K562 (cell line): ENCODE data around the gene NT5C. TPM values are rescaled to one million over a fixed set of nuclear protein-coding genes. Genes with fewer than 3 reads are reported as not detected.
A peak's percentile ranks its signal among the peaks of the same experiment; 100 is the strongest.

ENCODE experiments used
- ADNP ChIP-seq: fragments of 200-800 bp; sonication (Bioruptor generic); IDR thresholded peaks from 2 replicates; pipeline ENCODE4 v1.6.1; 2016; ENCODE audit warnings: missing genetic modification characterization, missing compliant biosample characterization
- ATF1 ChIP-seq, 2 experiments: fragments of 450-650 bp in 1 of 2; IDR thresholded peaks; 2 replicates each; pipeline ENCODE4 v1.6.1; 2016; ENCODE audit warnings: missing compliant biosample characterization in 1 of 2, missing genetic modification characterization in 1 of 2
- CEBPB ChIP-seq: fragments of 450-650 bp; IDR thresholded peaks from 2 replicates; pipeline ENCODE4 v1.6.1; 2016; ENCODE audit warnings: missing genetic modification characterization, missing compliant biosample characterization
- CHCHD3 ChIP-seq: fragments of 250-450 bp; sonication (Bioruptor Pico); IDR thresholded peaks from 2 replicates; pipeline ENCODE4 v2.1.2; 2022; ENCODE audit warnings: mild to moderate bottlenecking
- CHD4 ChIP-seq: fragments of 200-600 bp; sonication (generic); IDR thresholded peaks from 3 replicates; pipeline ENCODE4 v1.6.1; 2012; ENCODE audit warnings: low read depth, mild to moderate bottlenecking, mixed read lengths, low read length, inconsistent platforms; ENCODE audit not compliant: insufficient read depth, insufficient replicate concordance, poor library complexity, severe bottlenecking
- CXXC5 ChIP-seq: fragments of 250-450 bp; sonication (Bioruptor Pico); IDR thresholded peaks from 2 replicates; pipeline ENCODE4 v1.8.0; 2022; ENCODE audit warnings: inconsistent platforms, mild to moderate bottlenecking, moderate library complexity
- EP400 ChIP-seq: fragments of 450-650 bp; IDR thresholded peaks from 2 replicates; pipeline ENCODE4 v1.6.1; 2017; ENCODE audit warnings: antibody characterized with exemption, mild to moderate bottlenecking, moderate library complexity
- KDM1A ChIP-seq, 2 experiments: fragments of 450-650 bp; IDR thresholded peaks; 2 replicates each; pipeline ENCODE4 v1.6.1; 2016; ENCODE audit warnings: mild to moderate bottlenecking in 2 of 2
- KLF6 ChIP-seq: fragments of 250-450 bp; sonication (Bioruptor Pico); IDR thresholded peaks from 2 replicates; pipeline ENCODE4 v1.4.0; 2020; ENCODE audit warnings: mild to moderate bottlenecking, moderate library complexity, borderline replicate concordance
- MNT ChIP-seq, 2 experiments: fragments of 450-650 bp; conservative IDR thresholded peaks; 2 replicates each; pipeline ENCODE4 v1.6.1; 2017; ENCODE audit warnings: mild to moderate bottlenecking in 2 of 2, moderate library complexity in 2 of 2
- MTA3 ChIP-seq: fragments of 450-650 bp; formaldehyde crosslinking; IDR thresholded peaks from 2 replicates; pipeline ENCODE4 v1.6.1; 2017; ENCODE audit warnings: mild to moderate bottlenecking, borderline replicate concordance
- PKNOX1 ChIP-seq: fragments of 450-650 bp; IDR thresholded peaks from 2 replicates; pipeline ENCODE4 v1.6.1; 2016
- POLR2AphosphoS5 ChIP-seq: IDR thresholded peaks from 2 replicates; pipeline ENCODE4 v1.6.1; 2011; ENCODE audit warnings: mild to moderate bottlenecking, low read depth, low read length, moderate library complexity; ENCODE audit not compliant: control insufficient read depth, insufficient read depth
- POLR3A ChIP-seq: IDR thresholded peaks from 2 replicates; pipeline ENCODE4 v1.6.1; 2011; ENCODE audit warnings: borderline replicate concordance, mild to moderate bottlenecking, moderate library complexity; ENCODE audit not compliant: insufficient read length, insufficient read depth; ENCODE audit errors: extremely low read depth
- RB1 ChIP-seq: fragments of 450-650 bp; IDR thresholded peaks from 2 replicates; pipeline ENCODE4 v1.6.1; 2017; ENCODE audit warnings: low read depth, mild to moderate bottlenecking
- THAP12 ChIP-seq: fragments of 250-450 bp; sonication (Bioruptor Pico); IDR thresholded peaks from 2 replicates; pipeline ENCODE4 v1.9.0; 2021; ENCODE audit warnings: mild to moderate bottlenecking, inconsistent platforms
- ZNF165 ChIP-seq: fragments of 250-450 bp; sonication (Bioruptor Pico); IDR thresholded peaks from 2 replicates; pipeline ENCODE4 v1.4.0; 2020; ENCODE audit warnings: borderline replicate concordance
- ZNF184 ChIP-seq: sonication (generic); formaldehyde crosslinking; IDR thresholded peaks from 2 replicates; pipeline ENCODE4 v1.5.0; 2020; ENCODE audit warnings: missing genetic modification reagents
- ZNF740 ChIP-seq, 3 experiments: fragments of 200-800 bp in 1 of 3; sonication (Bioruptor generic) in 1 of 3; sonication (generic) in 1 of 3; formaldehyde crosslinking in 1 of 3; IDR thresholded peaks; 2 replicates each; pipeline versions ENCODE4 v1.6.1 to v1.8.0; 2016 to 2022; ENCODE audit warnings: mild to moderate bottlenecking in 2 of 3, missing compliant biosample characterization in 2 of 3, missing genetic modification characterization in 2 of 3, missing genetic modification reagents in 1 of 3
- ZNF75A ChIP-seq: fragments of 450-650 bp; formaldehyde crosslinking; IDR thresholded peaks from 2 replicates; pipeline ENCODE4 v1.4.0; 2020; ENCODE audit warnings: mild to moderate bottlenecking
- ZNF764 ChIP-seq: fragments of 250-450 bp; sonication (Bioruptor Pico); IDR thresholded peaks from 2 replicates; pipeline ENCODE4 v1.4.0; 2020; ENCODE audit warnings: low read depth, mild to moderate bottlenecking, moderate library complexity
- polyA plus RNA-seq, 8 experiments: library from polyadenylated mRNA; depleted of rRNA in 4 of 8; stranded (reverse) in 5 of 8; unstranded in 3 of 8; fragments of >200 nt; fragmentation: Nextera tagmentation in 2 of 8; fragmentation: Illumina TruSeq in 1 of 8; extraction: Ambion mirVana in 2 of 8; extraction: Trizol in 1 of 8; gene quantifications; 2 replicates each; pipeline versions ENCODE4 v1.2.1 to v1.2.3, GENCODE V29; 2011 to 2014; ENCODE audit warnings: inconsistent platforms in 1 of 8, missing spikeins in 1 of 8
- total RNA-seq, 7 experiments: library from RNA; depleted of rRNA in 6 of 7; stranded (reverse); fragments of >200 nt in 6 of 7; fragmentation: Illumina TruSeq in 2 of 7; extraction: Trizol in 2 of 7; gene quantifications; 2 replicates each; pipeline versions ENCODE4 v1.2.1 to v1.2.3, GENCODE V29; 2011 to 2021; ENCODE audit warnings: low replicate concordance in 1 of 7

Gene NT5C
- total and polyA plus RNA-seq, 9 of the 15 experiments (the other 6 are each of a cell fraction or from before 2014, with no cell fraction given) = 2.9 to 205 (median 45.0) TPM

GRCh38 chr17:75110234-75110937 lies 21.2 kb downstream of the NT5C start (continued):
- TF ChIP-seq ZNF740 (CRISPR knock-in tag; IDR thresholded peaks at IDR 0.05) (peak; percentile 15; the same call in 1 of the 2 replicates), ZNF740 (tag; IDR thresholded peaks at IDR 0.05) (no peak), ZNF165 (no peak), ZNF184 (CRISPR knock-in tag) (no peak), KDM1A (IDR thresholded peaks at IDR 0.05) (peak; percentile 30 to 58; a peak in 1 of 4 replicates), ADNP (tag) (peak; percentile 98), PKNOX1 (no peak), ATF1 (CRISPR knock-in tag; IDR thresholded peaks at IDR 0.05) (no peak), ATF1 (tag; IDR thresholded peaks at IDR 0.05) (0 out of 2 replicates have a peak, but pooled peaks have one; percentile 14), MTA3 (no peak), CHCHD3 (CRISPR knock-in tag) (no peak), RB1 (0 out of 2 replicates have a peak, but pooled peaks have one; percentile 25), CXXC5 (CRISPR knock-in tag) (0 out of 2 replicates have a peak, but pooled peaks have one; percentile 20), POLR3A (peak; percentile 24), POLR2AphosphoS5 (no peak), KLF6 (CRISPR knock-in tag) (no peak), MNT (conservative IDR thresholded peaks at IDR 0.05) (no peak), CEBPB (peak; percentile 38; the same call in 1 of the 2 replicates), ZNF75A (CRISPR knock-in tag) (no peak), THAP12 (CRISPR knock-in tag) (no peak), CHD4 (peak; percentile 91), EP400 (0 out of 2 replicates have a peak, but pooled peaks have one; percentile 9), ZNF764 (CRISPR knock-in tag) (0 out of 2 replicates have a peak, but pooled peaks have one; percentile 45)
